WTC11 (cell line): ENCODE data around the gene P2RX4. TPM values are rescaled to one million over a fixed set of nuclear protein-coding genes. Genes with fewer than 3 reads are reported as not detected.

ENCODE experiments used
- ATAC-seq: fragments of 200-7000 bp; cut with Tn5 transposase; 2 replicates; pipeline ENCODE4 v1.10.0; 2021; ENCODE audit warnings: mild to moderate bottlenecking, moderate library complexity
- CTCF ChIA-PET: fragments of 300-600 bp; sonication (Branson Sonifier 250); formaldehyde crosslinking; loops from one replicate; lab custom pipeline; 2021; ENCODE audit warnings: antibody characterized with exemption; lab: Charles Lee
- POLR2A ChIA-PET: fragments of 350-600 bp; sonication (Branson Sonifier 250); formaldehyde crosslinking; loops from one replicate; lab custom pipeline; 2021; ENCODE audit warnings: antibody characterized with exemption; lab: Charles Lee
- DNase-seq: peaks from one replicate; pipeline ENCODE4 v3.0.0; 2021; ENCODE audit warnings: low spot score
- H3K27ac Mint-ChIP-seq: 2 replicates; pipeline ENCODE4 v1.8.0; 2021; ENCODE audit warnings: mixed read lengths
- H3K27me3 Mint-ChIP-seq: 2 replicates; pipeline ENCODE4 v1.8.0; 2021; ENCODE audit warnings: low read depth, mild to moderate bottlenecking, moderate library complexity, mixed read lengths
- H3K36me3 Mint-ChIP-seq: 2 replicates; pipeline ENCODE4 v1.8.0; 2021; ENCODE audit warnings: mixed read lengths
- H3K4me1 Mint-ChIP-seq: 2 replicates; pipeline ENCODE4 v1.8.0; 2022; ENCODE audit warnings: mixed read lengths
- H3K4me3 Mint-ChIP-seq: 2 replicates; pipeline ENCODE4 v1.8.0; 2021; ENCODE audit warnings: mild to moderate bottlenecking, moderate library complexity, mixed read lengths
- H3K9me3 Mint-ChIP-seq: 2 replicates; pipeline ENCODE4 v1.8.0; 2021; ENCODE audit warnings: mixed read lengths
- AFF4 ChIP-seq: sonication (generic); formaldehyde crosslinking; IDR thresholded peaks from 2 replicates; pipeline ENCODE4 v1.8.1; 2023; ENCODE audit warnings: mild to moderate bottlenecking, missing genetic modification reagents, borderline replicate concordance
- ATF6 ChIP-seq: sonication (generic); formaldehyde crosslinking; IDR thresholded peaks from 2 replicates; pipeline ENCODE4 v1.8.1; 2023; ENCODE audit warnings: mild to moderate bottlenecking, missing genetic modification reagents
- ERG ChIP-seq: fragments of 250-450 bp; sonication (Bioruptor Pico); IDR thresholded peaks from 2 replicates; pipeline ENCODE4 v1.8.0; 2021; ENCODE audit warnings: mild to moderate bottlenecking
- ESRRA ChIP-seq: sonication (generic); formaldehyde crosslinking; IDR thresholded peaks from 2 replicates; pipeline ENCODE4 v1.8.1; 2022; ENCODE audit warnings: mild to moderate bottlenecking, missing genetic modification reagents, borderline replicate concordance
- HMGXB4 ChIP-seq: sonication (generic); formaldehyde crosslinking; IDR thresholded peaks from 2 replicates; pipeline ENCODE4 v1.8.1; 2023; ENCODE audit warnings: mild to moderate bottlenecking, moderate library complexity, missing genetic modification reagents
- IRF1 ChIP-seq: sonication (generic); formaldehyde crosslinking; IDR thresholded peaks from 2 replicates; pipeline ENCODE4 v1.8.0; 2023; ENCODE audit warnings: missing genetic modification reagents
- MLX ChIP-seq: sonication (generic); formaldehyde crosslinking; IDR thresholded peaks from 2 replicates; pipeline ENCODE4 v1.8.1; 2023; ENCODE audit warnings: mild to moderate bottlenecking, missing genetic modification reagents, moderate library complexity
- NR3C1 ChIP-seq: sonication (generic); formaldehyde crosslinking; conservative IDR thresholded peaks from 2 replicates; pipeline ENCODE4 v1.8.1; 2023; ENCODE audit warnings: low read depth, mild to moderate bottlenecking, missing genetic modification reagents
- OVOL2 ChIP-seq: fragments of 250-450 bp; sonication (Bioruptor Pico); IDR thresholded peaks from 2 replicates; pipeline ENCODE4 v1.9.0; 2021; ENCODE audit warnings: mild to moderate bottlenecking, borderline replicate concordance
- RELA ChIP-seq: sonication (generic); formaldehyde crosslinking; IDR thresholded peaks from 2 replicates; pipeline ENCODE4 v1.8.1; 2022; ENCODE audit warnings: missing genetic modification reagents, mild to moderate bottlenecking, borderline replicate concordance
- SMAD3 ChIP-seq: sonication (generic); formaldehyde crosslinking; IDR thresholded peaks from 2 replicates; pipeline ENCODE4 v1.8.0; 2022; ENCODE audit warnings: missing genetic modification reagents, mild to moderate bottlenecking, borderline replicate concordance
- TEAD4 ChIP-seq: sonication (generic); formaldehyde crosslinking; IDR thresholded peaks from 2 replicates; pipeline ENCODE4 v1.8.0; 2022; ENCODE audit warnings: mild to moderate bottlenecking, missing genetic modification reagents
- USF1 ChIP-seq: sonication (generic); formaldehyde crosslinking; IDR thresholded peaks from 2 replicates; pipeline ENCODE4 v1.8.0; 2022; ENCODE audit warnings: mild to moderate bottlenecking, missing genetic modification reagents
- ZBTB21 ChIP-seq: sonication (generic); formaldehyde crosslinking; IDR thresholded peaks from 2 replicates; pipeline ENCODE4 v1.8.1; 2023; ENCODE audit warnings: mild to moderate bottlenecking, missing genetic modification reagents, borderline replicate concordance
- ZNF121 ChIP-seq: sonication (generic); formaldehyde crosslinking; IDR thresholded peaks from 2 replicates; pipeline ENCODE4 v1.8.0; 2023; ENCODE audit warnings: missing genetic modification reagents
- ZNF138 ChIP-seq: sonication (generic); formaldehyde crosslinking; conservative IDR thresholded peaks from 2 replicates; pipeline ENCODE4 v1.8.1; 2022; ENCODE audit warnings: mild to moderate bottlenecking, moderate library complexity, missing genetic modification reagents
- ZNF219 ChIP-seq: sonication (generic); formaldehyde crosslinking; IDR thresholded peaks from 2 replicates; pipeline ENCODE4 v1.8.0; 2023; ENCODE audit warnings: missing genetic modification reagents, mild to moderate bottlenecking, borderline replicate concordance
- total RNA-seq: library from RNA; stranded (reverse); gene quantifications from 3 replicates; pipeline ENCODE4 v1.2.3, GENCODE V29; 2021

P2RX4 gene
- total RNA-seq, 1 experiment from 2014 or later = 13.9 TPM

- Mint-ChIP-seq H3K4me3 (no peak overlapping the region), H3K27ac (no peak overlapping the region), H3K27me3 (no peaks in the 10 kb centered on the region), H3K9me3 (peaks cover 4% of the 10 kb centered on the region; the same call in 1 of the 2 replicates), H3K4me1 (0 out of 2 replicates have a peak, but pooled peaks cover 4% of the 10 kb centered on the region)
- POLR2A ChIA-PET = no interaction called here
- DNase-seq = no peak
- CTCF ChIA-PET = interaction anchor here (0.6 kb wide), 1 partner anchor 209 kb away, joined by 3 read pairs; the partner anchor contains the start of gene HNF1A
- TF ChIP-seq ZNF219 (CRISPR knock-in tag) (no peak), TEAD4 (CRISPR knock-in tag) (no peak), ZNF121 (no peak), USF1 (no peak), RELA (CRISPR knock-in tag) (no peak), IRF1 (CRISPR knock-in tag) (no peak), MLX (no peak), AFF4 (CRISPR knock-in tag) (no peak), ESRRA (CRISPR knock-in tag) (no peak), NR3C1 (CRISPR knock-in tag) (no peak), OVOL2 (no peak), ZNF138 (no peak), HMGXB4 (no peak), ATF6 (CRISPR knock-in tag) (no peak), ZBTB21 (CRISPR knock-in tag) (no peak), SMAD3 (CRISPR knock-in tag) (no peak), ERG (CRISPR knock-in tag) (no peak)
- TF ChIP-seq, all 79 proteins: peak for 0
- ATAC-seq = no peak
- 0 out of 2 replicates have a peak, but pooled peaks cover 3% of the 10 kb centered on the region for H3K36me3 Mint-ChIP-seq
Measured at GRCh38 chr12:121186826-121187225, 23.1 kb upstream of the P2RX4 start.
